GM10266 (cell line): ENCODE results near the gene WDR48.

Source experiments
- DNase-seq: peaks from one replicate; pipeline ENCODE4 v3.0.0; 2012; ENCODE audit errors: extremely low spot score
- CTCF ChIP-seq: IDR thresholded peaks from 2 replicates; pipeline ENCODE4 v1.5.1; 2012; ENCODE audit warnings: mild to moderate bottlenecking, low read depth; ENCODE audit not compliant: control insufficient read depth, insufficient read depth; ENCODE audit errors: missing control alignments

Gene WDR48

GRCh38 chr3:39105687-39106063 is 53.9 kb downstream of the WDR48 start:
- no peak for DNase-seq
- no peak for TF ChIP-seq CTCF

DNA sequence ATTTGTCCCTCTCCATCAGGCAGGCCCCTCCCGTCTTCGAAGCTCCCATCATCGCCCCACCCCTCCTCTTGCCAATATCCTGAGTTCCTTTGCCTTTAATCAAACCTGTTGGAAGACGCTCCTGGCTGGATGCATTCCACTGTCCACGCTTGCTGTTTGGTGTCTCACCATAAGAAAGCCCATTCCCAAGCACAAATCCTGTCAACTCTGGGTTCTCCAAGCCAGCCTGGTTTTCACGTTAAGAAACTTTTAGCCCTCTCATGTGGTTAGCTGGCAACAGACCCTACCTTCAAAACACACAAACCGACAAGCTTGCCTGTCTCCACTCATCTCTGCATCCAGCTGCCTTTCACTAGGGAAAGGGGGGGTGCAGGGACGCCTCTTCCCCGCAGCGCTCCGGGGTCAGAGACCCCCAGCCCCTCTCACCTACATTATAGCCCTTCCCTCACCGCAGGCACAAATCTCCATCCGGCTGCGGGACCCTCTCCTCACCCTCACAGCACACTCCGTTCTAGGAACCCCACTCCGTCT is 54.5 kb downstream of the WDR48 start:
- no peak for TF ChIP-seq CTCF
- DNase-seq = no peak

GRCh38 chr3:39106851-39107387 is 55.1 kb downstream of the WDR48 start:
- DNase-seq = no peak
- TF ChIP-seq CTCF = no peak

DNA sequence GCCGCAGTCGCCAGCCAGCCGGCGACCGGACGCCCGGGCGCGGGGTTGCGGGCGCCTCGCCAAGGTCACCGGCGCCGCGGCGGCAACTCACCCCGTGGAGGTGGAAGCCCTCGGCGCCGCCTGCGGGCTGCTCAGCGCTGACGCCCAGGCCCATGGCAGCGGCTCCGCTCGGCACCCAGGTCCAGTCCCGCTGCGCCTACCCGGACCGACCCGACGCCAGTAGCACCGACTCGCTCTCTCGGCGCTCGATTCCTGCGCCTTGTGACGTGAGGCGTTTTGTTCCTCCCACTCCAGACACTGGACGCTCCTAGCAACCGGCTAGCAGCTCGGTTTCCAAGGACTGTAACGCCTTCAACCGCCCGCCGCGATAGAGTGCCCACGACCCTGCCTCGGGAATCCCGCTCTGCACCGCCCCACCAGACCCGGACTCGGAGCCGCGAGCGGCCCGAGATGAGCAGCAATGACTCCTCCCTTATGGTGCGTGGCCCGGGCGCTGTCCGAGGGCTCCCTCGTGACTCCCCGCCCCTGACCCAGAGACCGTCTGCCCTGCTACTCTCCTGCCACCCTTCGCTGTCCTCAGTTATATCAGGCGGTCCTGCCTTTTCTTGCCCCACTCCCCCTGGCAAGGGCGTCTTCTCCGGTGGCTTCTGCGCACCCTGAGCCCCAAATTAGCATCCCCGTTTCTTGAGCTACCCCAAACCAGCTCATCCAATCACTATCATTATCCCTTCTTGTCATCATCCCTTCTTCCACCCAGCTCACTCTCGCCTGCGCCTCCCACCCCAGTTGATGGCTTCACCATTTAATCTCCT is 55.8 kb downstream of the WDR48 start, which contains the start of the genes GORASP1 and TTC21A:
Gene GORASP1, minus strand, starts transcription at position 240 of the 812 bp plus-strand sequence. Its CDS starts 86 bp downstream, at position 154.
Gene TTC21A, plus strand, starts transcription at position 293 of the 812 bp plus-strand sequence. Its CDS starts 158 bp downstream, at position 451.
- peak; percentile 86 for DNase-seq
- no peak for TF ChIP-seq CTCF

GRCh38 chr3:39108200-39108710 is 56.4 kb downstream of the WDR48 start:
- no peak for TF ChIP-seq CTCF
- peak; percentile 78 for DNase-seq

DNA sequence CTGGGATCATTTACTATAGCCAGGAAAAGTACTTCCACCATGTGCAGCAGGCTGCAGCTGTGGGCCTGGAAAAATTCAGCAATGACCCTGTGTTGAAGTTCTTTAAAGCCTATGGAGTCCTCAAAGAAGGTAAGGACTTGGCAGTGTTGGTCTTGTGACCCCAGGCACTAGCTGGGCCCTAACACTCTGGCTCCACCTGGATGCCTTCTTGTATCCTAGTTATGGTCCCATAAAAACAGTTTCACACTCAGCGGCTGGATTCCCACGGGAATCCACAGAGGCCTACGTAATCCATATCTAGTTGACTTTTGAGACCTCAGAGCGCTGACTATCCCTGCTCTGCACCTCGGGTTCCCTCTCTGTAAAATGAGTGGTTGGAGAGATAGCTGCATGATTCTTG is 57.3 kb downstream of the WDR48 start:
- no peak for DNase-seq
- no peak for TF ChIP-seq CTCF
